CD14-positive monocyte (primary cell): Measurements from ENCODE around the gene TARS3. TPM values are rescaled to one million over a fixed set of nuclear protein-coding genes. Genes with fewer than 3 reads are reported as not detected.

ENCODE experiments used
- DNase-seq, 3 donors: peaks; one replicate each; pipeline ENCODE4 v3.0.0-alpha.2; 2011 to 2022
- H2AFZ ChIP-seq: 2 replicates; pipeline ENCODE4 v1.6.0; 2012; ENCODE audit warnings: mild to moderate bottlenecking, low read depth, low read length, inconsistent platforms; ENCODE audit not compliant: insufficient read depth, poor library complexity, severe bottlenecking
- H3K27ac ChIP-seq, 2 donors: 1 replicate in 1 of 2; 2 replicates in 1 of 2; pipeline ENCODE4 v1.5.1; 2012 to 2013; ENCODE audit warnings: low read length in 2 of 2, control low read depth in 1 of 2, inconsistent platforms in 1 of 2, low read depth in 1 of 2, mild to moderate bottlenecking in 1 of 2
- H3K27me3 ChIP-seq, 2 donors: one replicate each; pipeline versions ENCODE4 v1.6.0 to v1.6.1; 2011 to 2013; ENCODE audit warnings: low read length in 2 of 2; ENCODE audit not compliant: control insufficient read depth in 2 of 2, insufficient read depth in 2 of 2
- H3K36me3 ChIP-seq, 2 donors: replicated peaks in 1 of 2; 1 replicate in 1 of 2; 2 replicates in 1 of 2; pipeline versions ENCODE4 v1.5.1 to v1.6.1; 2012 to 2013; ENCODE audit warnings: low read length in 2 of 2, control low read depth in 1 of 2, inconsistent platforms in 1 of 2, mild to moderate bottlenecking in 1 of 2; ENCODE audit not compliant: insufficient read depth in 2 of 2, control insufficient read depth in 1 of 2
- H3K4me1 ChIP-seq, 2 donors: 1 replicate in 1 of 2; 2 replicates in 1 of 2; pipeline versions ENCODE4 v1.5.1 to v1.6.1; 2012 to 2013; ENCODE audit warnings: low read length in 2 of 2, control low read depth in 1 of 2, inconsistent platforms in 1 of 2, mild to moderate bottlenecking in 1 of 2, moderate library complexity in 1 of 2; ENCODE audit not compliant: insufficient read depth in 2 of 2, control insufficient read depth in 1 of 2
- H3K4me2 ChIP-seq: replicated peaks from 2 replicates; pipeline ENCODE3; 2012; ENCODE audit warnings: low read length, moderate library complexity, mild to moderate bottlenecking; ENCODE audit not compliant: poor library complexity, severe bottlenecking; ENCODE audit errors: extremely low read depth
- H3K4me3 ChIP-seq, 3 experiments: fragments of 200-600 bp in 1 of 3; sonication (generic) in 1 of 3; replicated peaks in 1 of 3; 1 replicate in 2 of 3; 2 replicates in 1 of 3; pipeline ENCODE4 v1.5.1; 2011 to 2013; ENCODE audit warnings: low read length in 3 of 3, mild to moderate bottlenecking in 3 of 3, control low read depth in 2 of 3, low read depth in 2 of 3, inconsistent platforms in 1 of 3, moderate library complexity in 1 of 3
- H3K79me2 ChIP-seq: 2 replicates; pipeline ENCODE4 v1.6.0; 2012; ENCODE audit warnings: mild to moderate bottlenecking, control low read depth, inconsistent platforms, low read length, moderate library complexity; ENCODE audit not compliant: insufficient read depth
- H3K9ac ChIP-seq: 2 replicates; pipeline ENCODE4 v1.6.0; 2017; ENCODE audit warnings: low read length, mild to moderate bottlenecking; ENCODE audit not compliant: insufficient read depth, poor library complexity, severe bottlenecking
- H3K9me3 ChIP-seq, 2 donors: replicated peaks in 1 of 2; 1 replicate in 1 of 2; 2 replicates in 1 of 2; pipeline versions ENCODE4 v1.5.1 to v1.6.1; 2012 to 2013; ENCODE audit warnings: low read length in 2 of 2, control low read depth in 1 of 2; ENCODE audit not compliant: control insufficient read depth in 1 of 2, insufficient read depth in 1 of 2
- H4K20me1 ChIP-seq: 2 replicates; pipeline ENCODE4 v1.6.0; 2012; ENCODE audit warnings: mild to moderate bottlenecking, low read length, control low read depth, moderate library complexity; ENCODE audit not compliant: insufficient read depth
- H3K27ac Mint-ChIP-seq, 7 donors: one replicate each; pipeline ENCODE4 v1.8.0; 2020; ENCODE audit warnings: mild to moderate bottlenecking in 7 of 7, mixed read lengths in 7 of 7, moderate library complexity in 6 of 7, inconsistent platforms in 2 of 7
- H3K27me3 Mint-ChIP-seq, 3 donors: one replicate each; pipeline ENCODE4 v1.8.0; 2021 to 2022; ENCODE audit warnings: low read depth in 3 of 3, mild to moderate bottlenecking in 3 of 3, mixed read lengths in 3 of 3, moderate library complexity in 3 of 3, inconsistent platforms in 1 of 3
- H3K36me3 Mint-ChIP-seq, 2 donors: one replicate each; pipeline ENCODE4 v1.8.0; 2020; ENCODE audit warnings: mixed read lengths in 2 of 2, inconsistent platforms in 1 of 2, mild to moderate bottlenecking in 1 of 2
- H3K4me1 Mint-ChIP-seq: one replicate; pipeline ENCODE4 v1.8.0; 2020; ENCODE audit warnings: mild to moderate bottlenecking, mixed read lengths
- H3K4me3 Mint-ChIP-seq, 2 donors: one replicate each; pipeline ENCODE4 v1.8.0; 2020; ENCODE audit warnings: mild to moderate bottlenecking in 2 of 2, mixed read lengths in 2 of 2, moderate library complexity in 1 of 2
- H3K9me3 Mint-ChIP-seq, 7 donors: one replicate each; pipeline ENCODE4 v1.8.0; 2020 to 2022; ENCODE audit warnings: mixed read lengths in 7 of 7, mild to moderate bottlenecking in 6 of 7, moderate library complexity in 6 of 7, inconsistent platforms in 2 of 7
- CTCF ChIP-seq: fragments of 200-600 bp; IDR thresholded peaks from one replicate; pipeline ENCODE4 v1.8.0; 2022; ENCODE audit warnings: antibody characterized with exemption, mild to moderate bottlenecking
- WGBS: methylation state at CpG from one replicate; pipeline ENCODE4 v1.1.5; 2013; ENCODE audit warnings: missing lambda C conversion rate; ENCODE audit not compliant: insufficient coverage; 5-methylcytosine and 5-hydroxymethylcytosine counted together
- intact Hi-C, 2 donors: fragments of 100-400 bp; cut with micrococcal nuclease; formaldehyde crosslinking; loops; one replicate each; pipeline versions ENCODE4 v1.15.0 to v1.15.1; 2023
- polyA plus RNA-seq, 3 donors: library from polyadenylated mRNA; depleted of rRNA in 1 of 3; unstranded in 2 of 3; stranded (reverse) in 1 of 3; fragments of 300-500 nt in 2 of 3; fragments of >200 nt in 1 of 3; fragmentation: Illumina TruSeq in 2 of 3; gene quantifications; 1 replicate in 2 of 3; 2 replicates in 1 of 3; pipeline ENCODE4 v1.2.3, GENCODE V29; 2012 to 2021

TARS3 gene
- polyA plus RNA-seq, 3 donors: 1.3 to 2.4 (median 1.8) TPM

GRCh38 chr15:101637919-101638318 is 86.4 kb downstream of the TARS3 start:
- Histone ChIP-seq H3K4me2 (no peak overlapping the region), H4K20me1 (no peaks in the 10 kb centered on the region), H3K4me3 (no peak overlapping the region), H3K27ac (no peak overlapping the region), H3K9me3 (no peaks in the 10 kb centered on the region), H2AFZ (no peak overlapping the region), H3K9ac (no peak overlapping the region), H3K36me3 (peaks cover 4 to 18% of the 10 kb centered on the region in 2 donors), H3K79me2 (no peaks in the 10 kb centered on the region), H3K4me1 (peaks cover 20 to 26% of the 10 kb centered on the region in 2 donors), H3K27me3 (no peaks in the 10 kb centered on the region)
- peaks cover 0 to 2% (median 0%) of the 10 kb centered on the region in 3 donors for H3K27me3 Mint-ChIP-seq
- peaks cover 0 to 7% (median 0%) of the 10 kb centered on the region in 7 donors for H3K9me3 Mint-ChIP-seq
- H3K4me3 Mint-ChIP-seq: no peak overlapping the region
- DNase-seq: no peak
- peaks cover 33% of the 10 kb centered on the region in 2 donors for H3K36me3 Mint-ChIP-seq
- 100% methylated on average over 1 of the region's 3 CpGs for WGBS
- peak overlapping the region in 3 of 7 donors; percentile 3 to 32 (median 23) for H3K27ac Mint-ChIP-seq
- TF ChIP-seq CTCF: no peak
- intact Hi-C loops: no loop called here
- H3K4me1 Mint-ChIP-seq: peaks cover 23% of the 10 kb centered on the region

- H3K27me3 Mint-ChIP-seq: peaks cover 0 to 2% (median 0%) of the 10 kb centered on the region in 3 donors
- H3K27ac Mint-ChIP-seq: peak overlapping the region in 1 of 7 donors; percentile 32
- Histone ChIP-seq H3K4me2 (no peak overlapping the region), H3K4me3 (no peak overlapping the region), H3K9ac (no peak overlapping the region), H3K27ac (no peak overlapping the region), H3K79me2 (no peaks in the 10 kb centered on the region), H3K4me1 (peaks cover 16 to 22% of the 10 kb centered on the region in 2 donors), H3K36me3 (peaks cover 3 to 14% of the 10 kb centered on the region in 2 donors), H3K27me3 (no peaks in the 10 kb centered on the region), H3K9me3 (no peaks in the 10 kb centered on the region), H4K20me1 (no peaks in the 10 kb centered on the region), H2AFZ (no peak overlapping the region)
- H3K36me3 Mint-ChIP-seq: peaks cover 29 to 30% of the 10 kb centered on the region in 2 donors
- no peak for TF ChIP-seq CTCF
- intact Hi-C loops: no loop called here
- no peak for DNase-seq
- no peak overlapping the region for H3K4me3 Mint-ChIP-seq
- no CpG with 5 or more reads among the region's 6 CpGs for WGBS
- peaks cover 0 to 7% (median 0%) of the 10 kb centered on the region in 7 donors for H3K9me3 Mint-ChIP-seq
- H3K4me1 Mint-ChIP-seq: peaks cover 20% of the 10 kb centered on the region
These were observed 86.8 kb downstream of the TARS3 start for GRCh38 chr15:101637516-101637915.
